ENCODE results near the gene DNAJC12. TPM values are rescaled to one million over a fixed set of nuclear protein-coding genes. Genes with fewer than 3 reads are reported as not detected.

DNAJC12 gene
- total RNA-seq, 2 experiments from 2014 or later, result not detected

- ChIA-PET POLR2A (no interaction called here), CTCF (no interaction called here)
- Histone ChIP-seq H3K4me3 (ENCODE audit: low read length) (no peak overlapping the region), H3K27ac (ENCODE audit: low read depth in 1 of 2, low read length in 2 of 2) (no peak overlapping the region), H3K9me3 (ENCODE audit: control insufficient read depth in 1 of 2, insufficient read depth in 1 of 2, low read length in 2 of 2) (no peaks in the 10 kb centered on the region), H3K36me3 (ENCODE audit: insufficient read depth, low read length) (no peaks in the 10 kb centered on the region), H3K4me1 (ENCODE audit: insufficient read depth, low read length) (peaks cover 2% of the 10 kb centered on the region), H3K27me3 (ENCODE audit: control insufficient read depth in 1 of 2, insufficient read depth in 2 of 2, low read length in 2 of 2) (no peaks in the 10 kb centered on the region)
- Mint-ChIP-seq H3K27ac (no peak overlapping the region), H3K9me3 (no peaks in the 10 kb centered on the region), H3K4me3 (no peak overlapping the region), H3K36me3 (ENCODE audit: low read depth) (no peaks in the 10 kb centered on the region), H3K4me1 (ENCODE audit: low read depth) (peaks cover 5% of the 10 kb centered on the region), H3K27me3 (no peaks in the 10 kb centered on the region)
- ATAC-seq (ENCODE audit: poor library complexity) (no peak), DNase-seq (no peak)
- intact Hi-C loops (cut with DNase I, micrococcal nuclease), result loop anchor here (5.0 to 10.0 kb wide), 4 partner anchors 216 to 1036 kb away; partner anchors contain the start of genes HERC4 (in 1 of the 2), HNRNPH3 (in 1 of the 2) and PBLD (in 1 of the 2)
- TF ChIP-seq CTCF (IDR thresholded peaks at IDR 0.05), result no peak
These were observed 21.0 kb upstream of the DNAJC12 start for GRCh38 chr10:67858971-67859370.

- no peak overlapping the region for H3K4me3 Mint-ChIP-seq
- Histone ChIP-seq H3K27me3 (ENCODE audit: control insufficient read depth in 1 of 2, insufficient read depth in 2 of 2, low read length in 2 of 2) (no peaks in the 10 kb centered on the region), H3K27ac (ENCODE audit: low read depth in 1 of 2, low read length in 2 of 2) (no peak overlapping the region), H3K9me3 (ENCODE audit: control insufficient read depth in 1 of 2, insufficient read depth in 1 of 2, low read length in 2 of 2) (no peaks in the 10 kb centered on the region), H3K4me1 (ENCODE audit: insufficient read depth, low read length) (peaks cover 14% of the 10 kb centered on the region), H3K4me3 (ENCODE audit: low read length) (no peak overlapping the region), H3K36me3 (ENCODE audit: insufficient read depth, low read length) (no peaks in the 10 kb centered on the region)
- H3K27me3 Mint-ChIP-seq, result no peaks in the 10 kb centered on the region
- TF ChIP-seq CTCF (IDR thresholded peaks at IDR 0.05), result no peak
- ATAC-seq (ENCODE audit: poor library complexity) (no peak), DNase-seq (no peak)
- POLR2A ChIA-PET, result no interaction called here
- intact Hi-C loops (cut with DNase I, micrococcal nuclease), result loop anchor here (5.0 to 10.0 kb wide), 3 partner anchors 221 to 1041 kb away; partner anchors contain the start of genes HERC4 (in 1 of the 2), HNRNPH3 (in 1 of the 2) and PBLD (in 1 of the 2)
- no peaks in the 10 kb centered on the region for H3K9me3 Mint-ChIP-seq
- H3K36me3 Mint-ChIP-seq (ENCODE audit: low read depth), result peaks cover 9% of the 10 kb centered on the region
- H3K27ac Mint-ChIP-seq, result no peak overlapping the region
- CTCF ChIA-PET, result no interaction called here
- peaks cover 14% of the 10 kb centered on the region for H3K4me1 Mint-ChIP-seq (ENCODE audit: low read depth)
These were observed 15.5 kb upstream of the DNAJC12 start for GRCh38 chr10:67853512-67853911.

- DNase-seq (no peak), ATAC-seq (ENCODE audit: poor library complexity) (no peak)
- H3K4me1 ChIP-seq (ENCODE audit: insufficient read depth, low read length), result peaks cover 14% of the 10 kb centered on the region
- intact Hi-C loops (cut with DNase I, micrococcal nuclease), result loop anchor here (5.0 to 10.0 kb wide), 3 partner anchors 222 to 1042 kb away; partner anchors contain the start of genes HERC4 (in 1 of the 2), HNRNPH3 (in 1 of the 2) and PBLD (in 1 of the 2)
- H3K27ac ChIP-seq (ENCODE audit: low read depth in 1 of 2, low read length in 2 of 2), result no peak overlapping the region
- H3K27me3 ChIP-seq (ENCODE audit: control insufficient read depth in 1 of 2, insufficient read depth in 2 of 2, low read length in 2 of 2), result no peaks in the 10 kb centered on the region
- Mint-ChIP-seq H3K4me1 (ENCODE audit: low read depth) (peaks cover 14% of the 10 kb centered on the region), H3K27me3 (no peaks in the 10 kb centered on the region), H3K36me3 (ENCODE audit: low read depth) (peaks cover 9% of the 10 kb centered on the region), H3K9me3 (no peaks in the 10 kb centered on the region), H3K4me3 (no peak overlapping the region), H3K27ac (no peak overlapping the region)
- H3K36me3 ChIP-seq (ENCODE audit: insufficient read depth, low read length), result no peaks in the 10 kb centered on the region
- POLR2A ChIA-PET, result no interaction called here
- TF ChIP-seq CTCF (IDR thresholded peaks at IDR 0.05), result no peak
- CTCF ChIA-PET, result no interaction called here
- no peak overlapping the region for H3K4me3 ChIP-seq (ENCODE audit: low read length)
- H3K9me3 ChIP-seq (ENCODE audit: control insufficient read depth in 1 of 2, insufficient read depth in 1 of 2, low read length in 2 of 2), result no peaks in the 10 kb centered on the region
These were observed 14.8 kb upstream of the DNAJC12 start for GRCh38 chr10:67852761-67853160.
